ENCODE measurements around the gene LRRFIP2. TPM values are rescaled to one million over a fixed set of nuclear protein-coding genes. Genes with fewer than 3 reads are reported as not detected.

Gene LRRFIP2
- total and polyA plus RNA-seq, 2 of the 4 experiments (the other 2 are of a cell fraction) = 20.6 to 31.0 TPM

DNA sequence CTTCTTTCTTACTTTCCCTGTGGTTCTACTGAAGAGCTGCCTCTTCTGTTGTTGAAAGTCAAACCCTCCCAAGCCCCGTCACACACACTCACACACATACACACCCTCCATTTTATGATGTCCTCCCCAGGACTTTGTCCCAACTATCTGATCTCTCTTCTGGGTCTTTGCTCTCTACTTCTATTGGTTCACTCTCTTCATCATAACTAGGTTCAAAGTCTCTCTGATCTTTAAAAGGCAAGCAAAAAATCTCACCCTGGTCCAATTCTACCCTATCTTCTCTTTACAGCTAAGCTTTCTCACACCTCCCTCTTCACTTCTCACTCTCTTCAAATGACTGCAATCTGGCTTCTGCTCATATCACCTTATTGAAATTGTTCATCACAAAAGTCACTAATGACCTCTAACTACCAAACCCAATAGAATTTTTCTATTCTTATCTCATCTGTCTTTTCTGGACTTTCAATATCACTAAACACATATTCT lies 34.8 kb downstream of the LRRFIP2 start:
- TF ChIP-seq FOS (IDR thresholded peaks at IDR 0.05; ENCODE audit: low read depth, low read length) (no peak), BHLHE40 (IDR thresholded peaks at IDR 0.05; ENCODE audit: low read depth, low read length) (no peak)
- H2AK9ac ChIP-seq (replicated peaks; ENCODE audit: low read depth, low read length, poor library complexity) = peak overlapping the region; percentile 47
- H4K5ac ChIP-seq (ENCODE audit: low read depth, low read length) = no peak overlapping the region
- dilution Hi-C loops (cut with HindIII; ENCODE audit: low sequenced_read_pairs, unreplicated experiment) = no loop called here
- ChIA-PET CTCF (no interaction called here), POLR2A (ENCODE audit: unreplicated experiment) (interaction anchor here (0.6 kb wide), 1 partner anchor 181 kb away, joined by 3 read pairs; no protein-coding TSS in a partner anchor)
- intact Hi-C loops (cut with micrococcal nuclease) = no loop called here
- no peak for DNase-seq
- peaks cover 14% of the 10 kb centered on the region for H3K36me3 ChIP-seq (ENCODE audit: control insufficient read depth, insufficient read depth, low read length)
- in situ Hi-C loops (cut with MboI; ENCODE audit: low sequenced_read_pairs) = no loop called here
- no peak overlapping the region for H3K14ac ChIP-seq (replicated peaks; ENCODE audit: low read depth, low read length)
- H4K91ac ChIP-seq (ENCODE audit: insufficient read depth, low read depth, low read length) = no peak overlapping the region
- no peak overlapping the region for H3K4ac ChIP-seq (ENCODE audit: low read depth, low read length)
- H3K9me3 ChIP-seq (ENCODE audit: control insufficient read depth, insufficient read depth, low read length) = no peaks in the 10 kb centered on the region
- no peak overlapping the region for H2BK15ac ChIP-seq (ENCODE audit: low read depth, low read length)
- no peak overlapping the region for H3K56ac ChIP-seq (ENCODE audit: extremely low read depth, insufficient read depth, low read length)
- no peak overlapping the region for H3K9ac ChIP-seq (ENCODE audit: low read depth, low read length)
- H4K20me1 ChIP-seq (ENCODE audit: insufficient read depth, low read length) = peaks cover 17% of the 10 kb centered on the region
- H2BK5ac ChIP-seq (ENCODE audit: low read depth, low read length, poor library complexity, severe bottlenecking) = no peak overlapping the region
- no peak overlapping the region for H3K4me3 ChIP-seq (ENCODE audit: insufficient read depth, low read depth, low read length)
- no peak overlapping the region for H2AFZ ChIP-seq (replicated peaks; ENCODE audit: low read length, poor library complexity)
- H2BK20ac ChIP-seq (ENCODE audit: low read depth, low read length) = no peak overlapping the region
- H3K79me1 ChIP-seq (ENCODE audit: low read depth in 1 of 2, low read length in 2 of 2) = peaks cover 49 to 79% of the 10 kb centered on the region in 2 experiments
- no peak overlapping the region for H2BK120ac ChIP-seq (ENCODE audit: low read depth, low read length)
- ATAC-seq (ENCODE audit: low read depth) = no peak
- peaks cover 6% of the 10 kb centered on the region for H3K4me1 ChIP-seq (ENCODE audit: control insufficient read depth, insufficient read depth, low read length)
- WGBS, 2 experiments (ENCODE audit: extremely low coverage in 2 of 2, insufficient read length in 1 of 2) = 80% methylated on average over 1 of the region's 1 CpG; no CpG with 5 or more reads in 1 of the 2 experiments
- no peak overlapping the region for H3K4me2 ChIP-seq (ENCODE audit: low read depth, low read length)
- H2AK5ac ChIP-seq (ENCODE audit: low read depth, low read length) = no peak overlapping the region
- no peak overlapping the region for H4K8ac ChIP-seq (ENCODE audit: low read depth in 2 of 2, low read length in 2 of 2)
- BruUV-seq (replicated peaks) = no TSS peak
- 0 out of 2 replicates have a peak overlapping the region, but pooled peaks have one; percentile 23 for H3K18ac ChIP-seq (ENCODE audit: low read depth, low read length)
- H3K9me1 ChIP-seq (ENCODE audit: insufficient read depth, low read length) = peaks cover 9% of the 10 kb centered on the region
- no peak overlapping the region for H3K27ac ChIP-seq (ENCODE audit: insufficient read depth, low read length)
- H3K23ac ChIP-seq (ENCODE audit: low read depth, low read length) = no peak overlapping the region; the same call in 1 of the 2 replicates
- no peaks in the 10 kb centered on the region for H3K27me3 ChIP-seq (ENCODE audit: control insufficient read depth, insufficient read depth, low read length)

Data from IMR-90 (cell line).